KMS-11 (cell line): ENCODE measurements around the gene NTM.

Experiments
- H2AFZ ChIP-seq: fragments of 200-600 bp; sonication (generic); 2 replicates; pipeline ENCODE4 v1.6.1; 2016; ENCODE audit warnings: antibody characterized with exemption, mixed run types, low read depth
- H3K27ac ChIP-seq: fragments of 200-600 bp; sonication (generic); 2 replicates; pipeline ENCODE4 v1.6.1; 2016; ENCODE audit warnings: mild to moderate bottlenecking, mixed run types
- H3K27me3 ChIP-seq: fragments of 200-600 bp; sonication (generic); 2 replicates; pipeline ENCODE4 v1.6.1; 2017; ENCODE audit warnings: mild to moderate bottlenecking, low read depth, mixed run types, moderate library complexity; ENCODE audit not compliant: insufficient read depth
- H3K36me3 ChIP-seq: fragments of 200-600 bp; sonication (generic); 2 replicates; pipeline ENCODE4 v1.6.1; 2017; ENCODE audit warnings: mild to moderate bottlenecking, mixed run types; ENCODE audit not compliant: insufficient read depth
- H3K4me1 ChIP-seq: fragments of 200-600 bp; sonication (generic); 2 replicates; pipeline ENCODE4 v1.6.1; 2016; ENCODE audit warnings: mild to moderate bottlenecking, low read depth, mixed run types; ENCODE audit not compliant: poor library complexity, severe bottlenecking
- H3K4me2 ChIP-seq: fragments of 200-600 bp; sonication (generic); 2 replicates; pipeline ENCODE4 v1.7.0; 2016; ENCODE audit warnings: mild to moderate bottlenecking, mixed run types
- H3K4me3 ChIP-seq: fragments of 200-600 bp; sonication (generic); IDR thresholded peaks from 2 replicates; pipeline ENCODE4 v1.6.1; 2017; ENCODE audit warnings: low read depth, low read length, mixed read lengths; ENCODE audit not compliant: insufficient read depth
- H3K79me2 ChIP-seq: fragments of 200-600 bp; sonication (generic); 2 replicates; pipeline ENCODE4 v1.6.1; 2016; ENCODE audit warnings: low read depth, mixed run types; ENCODE audit not compliant: insufficient read depth
- H3K9ac ChIP-seq: fragments of 200-600 bp; sonication (generic); 2 replicates; pipeline ENCODE4 v1.6.1; 2016; ENCODE audit warnings: mild to moderate bottlenecking, mixed run types
- H4K20me1 ChIP-seq: fragments of 200-600 bp; sonication (generic); 2 replicates; pipeline ENCODE4 v1.6.1; 2016; ENCODE audit warnings: mild to moderate bottlenecking, mixed run types; ENCODE audit not compliant: insufficient read depth
- TF ChIP-seq, protein P1 (sequence below): fragments of 200-600 bp; sonication (generic); conservative IDR thresholded peaks from 2 replicates; pipeline ENCODE4 v1.6.1; 2017; ENCODE audit warnings: low read depth, mild to moderate bottlenecking, antibody characterized with exemption, low read length, moderate library complexity, mixed read lengths

The NTM gene

DNA sequence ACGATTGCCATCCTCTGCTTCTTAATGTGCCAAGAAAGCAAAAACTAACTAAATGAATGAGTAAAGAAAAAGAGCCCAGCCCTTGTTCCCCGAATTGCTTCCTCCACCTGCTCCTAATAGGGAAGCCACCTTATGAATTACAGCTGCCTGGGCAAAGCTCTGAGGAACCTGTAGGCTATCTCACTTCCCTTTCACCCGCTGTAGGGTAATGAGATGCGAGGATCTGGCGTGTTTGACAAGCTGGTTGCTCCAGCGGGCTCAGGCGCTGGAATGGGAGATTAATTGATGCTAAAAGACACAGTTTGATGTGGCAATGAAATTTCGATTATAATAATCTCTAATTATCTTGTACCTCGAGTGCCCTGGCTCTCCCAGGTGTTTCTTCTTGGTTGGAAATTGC is 256.4 kb downstream of the NTM start:
- Histone ChIP-seq H2AFZ (no peak overlapping the region), H3K27me3 (no peaks in the 10 kb centered on the region), H3K36me3 (no peaks in the 10 kb centered on the region), H3K79me2 (no peaks in the 10 kb centered on the region), H3K4me1 (no peaks in the 10 kb centered on the region), H3K4me3 (no peak overlapping the region), H4K20me1 (no peaks in the 10 kb centered on the region), H3K4me2 (no peak overlapping the region), H3K9ac (no peak overlapping the region), H3K27ac (no peak overlapping the region)
- TF ChIP-seq, protein P1, sequence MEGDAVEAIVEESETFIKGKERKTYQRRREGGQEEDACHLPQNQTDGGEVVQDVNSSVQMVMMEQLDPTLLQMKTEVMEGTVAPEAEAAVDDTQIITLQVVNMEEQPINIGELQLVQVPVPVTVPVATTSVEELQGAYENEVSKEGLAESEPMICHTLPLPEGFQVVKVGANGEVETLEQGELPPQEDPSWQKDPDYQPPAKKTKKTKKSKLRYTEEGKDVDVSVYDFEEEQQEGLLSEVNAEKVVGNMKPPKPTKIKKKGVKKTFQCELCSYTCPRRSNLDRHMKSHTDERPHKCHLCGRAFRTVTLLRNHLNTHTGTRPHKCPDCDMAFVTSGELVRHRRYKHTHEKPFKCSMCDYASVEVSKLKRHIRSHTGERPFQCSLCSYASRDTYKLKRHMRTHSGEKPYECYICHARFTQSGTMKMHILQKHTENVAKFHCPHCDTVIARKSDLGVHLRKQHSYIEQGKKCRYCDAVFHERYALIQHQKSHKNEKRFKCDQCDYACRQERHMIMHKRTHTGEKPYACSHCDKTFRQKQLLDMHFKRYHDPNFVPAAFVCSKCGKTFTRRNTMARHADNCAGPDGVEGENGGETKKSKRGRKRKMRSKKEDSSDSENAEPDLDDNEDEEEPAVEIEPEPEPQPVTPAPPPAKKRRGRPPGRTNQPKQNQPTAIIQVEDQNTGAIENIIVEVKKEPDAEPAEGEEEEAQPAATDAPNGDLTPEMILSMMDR: no peak

DNA sequence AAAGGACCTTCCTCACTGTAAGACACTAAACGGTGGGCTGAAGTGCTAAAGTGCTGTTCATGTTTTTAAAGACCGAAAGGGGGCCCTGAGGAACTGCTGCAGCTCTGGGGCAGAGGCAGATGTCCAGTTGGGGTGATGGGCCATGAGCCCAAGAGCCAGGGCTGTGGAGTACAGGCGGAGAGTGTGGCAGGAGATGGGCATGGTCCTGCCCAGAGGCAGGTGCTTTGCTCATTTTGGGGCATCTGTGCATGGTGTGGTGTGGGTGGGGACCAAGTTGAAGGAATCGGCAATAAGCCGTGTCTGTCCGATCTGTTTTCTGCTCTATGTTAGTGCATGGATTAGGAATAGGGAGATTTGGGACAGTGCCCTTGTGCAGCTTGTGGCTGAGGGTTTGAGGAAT is 258.3 kb downstream of the NTM start:
- Histone ChIP-seq H4K20me1 (no peaks in the 10 kb centered on the region), H3K79me2 (no peaks in the 10 kb centered on the region), H3K4me1 (no peaks in the 10 kb centered on the region), H3K4me3 (no peak overlapping the region), H3K9ac (no peak overlapping the region), H3K36me3 (no peaks in the 10 kb centered on the region), H3K27me3 (no peaks in the 10 kb centered on the region), H2AFZ (no peak overlapping the region), H3K27ac (no peak overlapping the region), H3K4me2 (no peak overlapping the region)
- TF ChIP-seq, protein P1: no peak

DNA sequence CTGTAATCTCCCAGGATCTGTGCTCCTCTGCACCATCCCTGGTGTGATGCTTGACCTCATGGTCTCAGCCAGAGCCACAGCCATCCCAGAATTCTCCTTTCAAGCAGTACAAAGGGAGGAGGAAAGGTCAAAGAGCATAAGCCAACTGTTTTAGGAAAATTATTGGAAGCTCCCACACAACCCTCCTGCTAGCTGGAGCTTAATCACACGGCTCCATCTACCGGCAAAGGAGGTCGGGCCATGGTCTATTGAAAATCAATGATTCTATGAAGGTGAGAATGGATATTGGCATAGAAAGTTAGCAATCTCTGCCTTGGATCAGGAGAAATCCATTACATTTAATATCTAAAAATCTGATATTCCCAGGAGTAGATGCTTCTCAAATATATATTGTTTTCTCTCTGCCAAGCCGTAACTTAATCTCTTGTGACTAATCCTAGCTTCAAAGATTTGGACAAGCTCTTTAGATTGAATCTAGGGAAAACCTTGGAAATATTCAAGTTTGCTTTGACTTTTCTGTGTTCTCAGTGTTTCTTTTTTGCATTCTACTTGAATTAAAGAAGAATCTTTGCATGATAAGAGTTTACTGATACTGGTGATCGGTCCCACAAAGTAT is 259.6 kb downstream of the NTM start:
- Histone ChIP-seq H3K4me1 (no peaks in the 10 kb centered on the region), H3K36me3 (no peaks in the 10 kb centered on the region), H4K20me1 (no peaks in the 10 kb centered on the region), H3K9ac (no peak overlapping the region), H3K4me2 (no peak overlapping the region), H2AFZ (no peak overlapping the region), H3K79me2 (no peaks in the 10 kb centered on the region), H3K27me3 (no peaks in the 10 kb centered on the region), H3K27ac (no peak overlapping the region), H3K4me3 (no peak overlapping the region)
- TF ChIP-seq, protein P1: no peak

DNA sequence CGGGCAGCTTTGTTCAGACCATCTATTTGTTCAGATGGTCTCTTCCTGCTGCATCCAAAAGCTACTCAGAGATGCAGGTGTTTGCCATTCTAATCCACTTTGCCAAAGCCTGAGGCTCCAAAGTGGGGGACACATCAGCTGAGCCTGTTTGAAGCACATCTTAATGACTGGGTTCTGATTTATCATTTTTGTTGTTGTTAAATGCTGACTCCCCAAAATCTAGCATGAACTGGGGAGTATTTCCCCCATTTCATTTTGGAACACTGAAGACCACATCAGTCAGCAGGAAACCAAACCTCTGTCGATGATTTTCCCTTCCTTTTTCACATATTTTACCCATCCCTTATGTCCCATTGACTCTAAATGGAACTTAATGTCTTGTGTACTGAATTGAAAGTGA is 262.6 kb downstream of the NTM start:
- Histone ChIP-seq H3K36me3 (no peaks in the 10 kb centered on the region), H4K20me1 (no peaks in the 10 kb centered on the region), H3K27me3 (no peaks in the 10 kb centered on the region), H3K4me2 (no peak overlapping the region), H3K4me1 (no peaks in the 10 kb centered on the region), H3K79me2 (no peaks in the 10 kb centered on the region), H3K9ac (no peak overlapping the region), H2AFZ (no peak overlapping the region), H3K27ac (no peak overlapping the region), H3K4me3 (no peak overlapping the region)
- TF ChIP-seq, protein P1: no peak
